Memory B cell (primary cell): ENCODE results near the gene NCOA7.
"Not testable (repeated sequence)": the region's sequence is repeated elsewhere in the genome, so short reads cannot be mapped to it uniquely, and the experiment has no call there.

Source experiments
- ATAC-seq: fragments of 150-1000 bp; cut with Tn5 transposase; 2 replicates; pipeline ENCODE4 v1.10.0; 2021; ENCODE audit warnings: low read depth, mild to moderate bottlenecking, moderate library complexity
- DNase-seq, 2 donors: peaks; one replicate each; pipeline ENCODE4 v3.0.0; 2022; ENCODE audit warnings: low spot score in 2 of 2
- H3K27ac Mint-ChIP-seq: one replicate; pipeline ENCODE4 v1.8.0; 2022; ENCODE audit warnings: mild to moderate bottlenecking, moderate library complexity, mixed read lengths
- H3K27me3 Mint-ChIP-seq: one replicate; pipeline ENCODE4 v1.8.0; 2022; ENCODE audit warnings: mixed read lengths
- H3K36me3 Mint-ChIP-seq: one replicate; pipeline ENCODE4 v1.8.0; 2022; ENCODE audit warnings: mild to moderate bottlenecking, mixed read lengths
- H3K4me1 Mint-ChIP-seq: one replicate; pipeline ENCODE4 v1.8.0; 2022; ENCODE audit warnings: mixed read lengths
- H3K4me3 Mint-ChIP-seq: one replicate; pipeline ENCODE4 v1.8.0; 2022; ENCODE audit warnings: mild to moderate bottlenecking, moderate library complexity, mixed read lengths
- H3K9me3 Mint-ChIP-seq: one replicate; pipeline ENCODE4 v1.8.0; 2022; ENCODE audit warnings: mixed read lengths

The NCOA7 gene

GRCh38 chr6:125918681-125919566 is 128.2 kb downstream of the NCOA7 start:
- peaks cover 42% of the 10 kb centered on the region for H3K36me3 Mint-ChIP-seq
- peaks cover 10% of the 10 kb centered on the region for H3K4me1 Mint-ChIP-seq

DNA sequence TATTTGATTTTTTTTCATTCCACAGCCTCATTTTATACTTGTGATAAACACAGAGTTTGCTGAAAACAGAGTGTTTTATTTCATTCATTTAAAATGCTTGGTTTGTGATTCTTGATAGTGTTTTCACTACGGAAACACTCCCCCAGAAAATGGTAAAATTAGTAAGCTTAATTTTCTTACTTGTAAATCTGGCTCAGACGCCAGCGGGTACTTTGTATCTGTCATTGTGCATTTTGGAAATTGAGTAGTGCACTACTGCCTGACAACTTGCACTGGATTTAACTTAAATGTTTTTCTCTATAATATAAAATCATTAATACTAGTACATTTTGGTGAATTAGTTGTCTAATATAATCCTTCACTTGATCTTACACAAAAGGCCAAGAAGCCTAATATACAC is 128.9 kb downstream of the NCOA7 start:
- Mint-ChIP-seq H3K4me1 (peaks cover 10% of the 10 kb centered on the region), H3K9me3 (no peaks in the 10 kb centered on the region), H3K4me3 (no peak overlapping the region), H3K27me3 (no peaks in the 10 kb centered on the region), H3K36me3 (peaks cover 44% of the 10 kb centered on the region), H3K27ac (peak overlapping the region; percentile 95)
- ATAC-seq (no peak), DNase-seq (no peak)

More at GRCh38 chr6:125918681-125919566, 128.2 kb downstream of the NCOA7 start:
- no peaks in the 10 kb centered on the region for H3K27me3 Mint-ChIP-seq
- H3K27ac Mint-ChIP-seq = peak overlapping the region; percentile 95
- H3K9me3 Mint-ChIP-seq = no peaks in the 10 kb centered on the region
- ATAC-seq (peak; percentile 89), DNase-seq (peak; percentile 15 to 54)
- peak overlapping the region; percentile 73 for H3K4me3 Mint-ChIP-seq

- H3K4me1 Mint-ChIP-seq = peaks cover 10% of the 10 kb centered on the region
- DNase-seq (no peak), ATAC-seq (no peak)
- H3K27me3 Mint-ChIP-seq = no peaks in the 10 kb centered on the region
- H3K27ac Mint-ChIP-seq = no peak overlapping the region
- H3K9me3 Mint-ChIP-seq = no peaks in the 10 kb centered on the region
- no peak overlapping the region for H3K4me3 Mint-ChIP-seq
- H3K36me3 Mint-ChIP-seq = peaks cover 32% of the 10 kb centered on the region
Measured at GRCh38 chr6:125922322-125922860, 131.6 kb downstream of the NCOA7 start.

- no peaks in the 10 kb centered on the region for H3K9me3 Mint-ChIP-seq
- peaks cover 10% of the 10 kb centered on the region for H3K4me1 Mint-ChIP-seq
- H3K27me3 Mint-ChIP-seq = no peaks in the 10 kb centered on the region
- H3K36me3 Mint-ChIP-seq = peaks cover 36% of the 10 kb centered on the region
- no peak overlapping the region for H3K4me3 Mint-ChIP-seq
- no peak for DNase-seq
- no peak overlapping the region for H3K27ac Mint-ChIP-seq
- ATAC-seq = no peak
Measured at GRCh38 chr6:125923366-125923877, 132.7 kb downstream of the NCOA7 start.

DNA sequence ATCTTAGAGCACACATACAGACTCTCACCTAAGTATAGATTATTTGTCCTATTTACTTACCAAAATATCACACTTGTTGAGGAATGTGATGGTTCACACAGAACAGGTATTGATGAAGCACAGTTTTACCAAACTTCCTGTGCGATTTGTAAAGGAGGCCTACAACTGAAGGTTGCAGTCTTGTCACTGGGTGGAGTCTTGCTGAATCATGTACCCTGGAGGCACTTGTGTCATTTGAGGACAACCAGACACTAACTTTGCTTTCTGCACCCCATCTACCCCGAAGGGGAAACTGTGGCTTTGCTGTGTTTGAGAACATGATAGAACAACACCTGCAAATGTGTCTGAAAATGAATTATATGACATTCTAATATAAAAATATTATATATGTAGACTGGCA is 133.4 kb downstream of the NCOA7 start:
- no peak overlapping the region for H3K4me3 Mint-ChIP-seq
- DNase-seq = no peak
- no peak overlapping the region for H3K27ac Mint-ChIP-seq
- H3K4me1 Mint-ChIP-seq = peaks cover 4% of the 10 kb centered on the region
- no peaks in the 10 kb centered on the region for H3K9me3 Mint-ChIP-seq
- no peaks in the 10 kb centered on the region for H3K27me3 Mint-ChIP-seq
- no peak for ATAC-seq
- peaks cover 35% of the 10 kb centered on the region for H3K36me3 Mint-ChIP-seq

- Mint-ChIP-seq H3K36me3 (peaks cover 34% of the 10 kb centered on the region), H3K4me1 (peaks cover 2% of the 10 kb centered on the region), H3K4me3 (no peak overlapping the region), H3K9me3 (no peaks in the 10 kb centered on the region), H3K27ac (no peak overlapping the region), H3K27me3 (no peaks in the 10 kb centered on the region)
- no peak for ATAC-seq
- no peak for DNase-seq
Measured at GRCh38 chr6:125924697-125925358, 134.1 kb downstream of the NCOA7 start.

DNA sequence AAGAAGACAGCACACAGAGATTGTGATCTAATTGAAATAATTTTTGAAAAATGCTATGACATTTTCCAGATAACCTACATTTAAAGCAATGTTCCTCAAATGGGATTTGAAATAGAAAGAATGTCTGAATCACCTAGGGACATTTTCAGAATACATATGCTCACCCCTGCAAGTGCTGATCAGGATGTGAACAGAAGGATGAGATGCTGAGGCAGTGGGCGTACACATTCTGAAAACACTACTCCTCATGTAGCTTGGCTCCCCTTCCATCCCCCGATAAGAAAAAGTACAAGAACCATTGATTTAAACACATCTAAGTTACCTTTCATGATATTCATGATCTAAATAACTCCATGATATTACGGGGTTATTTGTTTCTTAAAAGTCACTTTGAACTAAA is 136.0 kb downstream of the NCOA7 start:
- peaks cover 2% of the 10 kb centered on the region for H3K4me1 Mint-ChIP-seq
- H3K9me3 Mint-ChIP-seq = no peaks in the 10 kb centered on the region
- DNase-seq (no peak), ATAC-seq (no peak)
- H3K36me3 Mint-ChIP-seq = peaks cover 36% of the 10 kb centered on the region
- no peak overlapping the region for H3K27ac Mint-ChIP-seq
- no peak overlapping the region for H3K4me3 Mint-ChIP-seq
- no peaks in the 10 kb centered on the region for H3K27me3 Mint-ChIP-seq

GRCh38 chr6:125927761-125928160 is 137.0 kb downstream of the NCOA7 start:
- no peak overlapping the region for H3K4me3 Mint-ChIP-seq
- no peaks in the 10 kb centered on the region for H3K27me3 Mint-ChIP-seq
- ATAC-seq (no peak), DNase-seq (no peak)
- no peaks in the 10 kb centered on the region for H3K9me3 Mint-ChIP-seq
- peaks cover 2% of the 10 kb centered on the region for H3K4me1 Mint-ChIP-seq
- peaks cover 35% of the 10 kb centered on the region for H3K36me3 Mint-ChIP-seq
- peak overlapping the region; percentile 18 for H3K27ac Mint-ChIP-seq

GRCh38 chr6:125930765-125931418 is 140.1 kb downstream of the NCOA7 start:
- Mint-ChIP-seq H3K9me3 (no peaks in the 10 kb centered on the region), H3K4me1 (no peaks in the 10 kb centered on the region), H3K36me3 (peaks cover 19% of the 10 kb centered on the region), H3K4me3 (no peak overlapping the region), H3K27ac (no peak overlapping the region), H3K27me3 (no peaks in the 10 kb centered on the region)
- DNase-seq (no peak), ATAC-seq (no peak)

- ATAC-seq = no peak
- H3K4me3 Mint-ChIP-seq = no peak overlapping the region
- no peaks in the 10 kb centered on the region for H3K9me3 Mint-ChIP-seq
- H3K36me3 Mint-ChIP-seq = peaks cover 19% of the 10 kb centered on the region
- H3K27ac Mint-ChIP-seq = no peak overlapping the region
- no peak for DNase-seq
- H3K27me3 Mint-ChIP-seq = no peaks in the 10 kb centered on the region
- H3K4me1 Mint-ChIP-seq = no peaks in the 10 kb centered on the region
Measured at GRCh38 chr6:125931733-125932450, 141.1 kb downstream of the NCOA7 start.

DNA sequence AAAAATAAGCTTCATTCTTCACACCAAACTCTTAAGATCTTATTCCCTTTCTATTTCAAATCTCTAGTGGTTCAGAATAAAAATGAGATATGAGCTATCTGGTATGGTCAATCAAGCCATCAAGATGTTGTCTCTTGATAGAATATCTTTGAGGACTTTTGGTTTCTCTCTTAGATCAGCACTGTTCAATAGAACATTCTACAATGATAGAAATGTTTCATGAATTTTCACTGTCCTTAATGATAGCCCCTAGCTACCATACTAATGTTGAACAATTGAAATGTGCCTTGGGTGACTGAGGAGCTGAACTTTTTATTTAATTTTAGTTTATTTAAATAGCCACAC is 141.7 kb downstream of the NCOA7 start:
- no peaks in the 10 kb centered on the region for H3K4me1 Mint-ChIP-seq
- DNase-seq = no peak
- H3K9me3 Mint-ChIP-seq = no peaks in the 10 kb centered on the region
- H3K27ac Mint-ChIP-seq = no peak overlapping the region
- no peak overlapping the region for H3K4me3 Mint-ChIP-seq
- ATAC-seq = no peak
- H3K36me3 Mint-ChIP-seq = peaks cover 19% of the 10 kb centered on the region
- H3K27me3 Mint-ChIP-seq = no peaks in the 10 kb centered on the region

DNA sequence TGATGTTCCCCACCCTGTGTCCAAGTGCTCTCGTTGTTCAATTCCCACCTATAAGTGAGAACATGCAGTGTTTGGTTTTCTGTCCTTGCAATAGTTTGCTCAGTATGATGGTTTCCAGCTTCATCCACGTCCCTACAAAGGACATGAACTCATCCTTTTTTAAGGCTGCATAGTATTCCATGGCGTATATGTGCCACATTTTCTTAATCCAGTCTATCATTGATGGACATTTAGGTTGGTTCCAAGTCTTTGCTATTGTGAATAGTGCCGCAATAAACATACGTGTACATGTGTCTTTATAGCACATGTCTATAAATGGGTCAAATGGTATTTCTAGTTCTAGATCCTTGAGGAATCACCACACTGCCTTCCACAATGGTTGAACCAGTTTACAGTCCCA is 144.8 kb downstream of the NCOA7 start:
- not testable (repeated sequence) for DNase-seq, ATAC-seq, H3K27me3 Mint-ChIP-seq, H3K27ac Mint-ChIP-seq, H3K4me1 Mint-ChIP-seq, H3K9me3 Mint-ChIP-seq, H3K4me3 Mint-ChIP-seq
- peaks cover 11% of the 10 kb centered on the region for H3K36me3 Mint-ChIP-seq

DNA sequence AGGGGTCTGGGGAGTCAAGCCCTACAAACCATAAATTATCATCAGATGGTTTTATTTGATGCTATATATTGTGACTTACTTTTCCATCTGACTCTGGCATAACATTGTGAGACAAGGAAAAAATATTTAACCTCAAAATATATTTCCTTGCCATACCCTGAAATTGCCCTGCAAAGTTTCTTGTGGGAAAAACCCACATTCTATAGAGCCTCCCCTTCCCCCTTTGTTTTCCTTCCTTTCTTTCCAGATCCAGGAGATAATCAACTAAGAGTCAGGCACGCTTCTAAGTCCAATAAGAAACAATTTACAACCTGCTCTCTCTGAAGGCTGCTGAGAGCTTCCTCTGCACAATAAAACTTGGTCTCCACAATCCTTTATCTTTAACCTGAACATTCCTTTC is 148.3 kb downstream of the NCOA7 start:
- Mint-ChIP-seq H3K27me3 (peaks cover 11% of the 10 kb centered on the region), H3K4me1 (no peaks in the 10 kb centered on the region), H3K4me3 (no peak overlapping the region), H3K9me3 (no peaks in the 10 kb centered on the region), H3K36me3 (no peaks in the 10 kb centered on the region), H3K27ac (no peak overlapping the region)
- no peak for ATAC-seq
- DNase-seq = no peak
